A673 (cell line): ENCODE measurements around the gene RAB7B.

Experiments used
- CTCF ChIP-seq: fragments of 300-800, 200-600 bp; sonication (generic); conservative IDR thresholded peaks from 2 replicates; pipeline ENCODE4 v1.5.1; 2017; ENCODE audit warnings: low read depth, mild to moderate bottlenecking, antibody characterized with exemption, low read length, moderate library complexity, mixed read lengths
- EZH2 ChIP-seq: fragments of 200-600 bp; sonication (generic); IDR thresholded peaks from 2 replicates; pipeline ENCODE4 v1.6.1; 2017; ENCODE audit warnings: borderline replicate concordance, low read depth, mild to moderate bottlenecking, mixed read lengths, antibody characterized with exemption, low read length; ENCODE audit not compliant: poor library complexity, severe bottlenecking

- TF ChIP-seq EZH2 (no peak), CTCF (peak; percentile 75)
Measured at GRCh38 chr1:205983925-205984725, 19.1 kb downstream of the RAB7B start.
